Measurements from ENCODE around the gene CMSS1.

GRCh38 chr3:99885851-99886250, 68.2 kb downstream of the CMSS1 start:
- TF ChIP-seq CTCF (IDR thresholded peaks at IDR 0.05): no peak
- no peak for TF ChIP-seq POLR2A (IDR thresholded peaks at IDR 0.05)

Data from uterus (tissue), 2 donors.